Measurements from ENCODE around the gene MUC5AC. TPM values are rescaled to one million over a fixed set of nuclear protein-coding genes. Genes with fewer than 3 reads are reported as not detected.
A peak's percentile ranks its signal among the peaks of the same experiment; 100 is the strongest.

Gene MUC5AC
- total RNA-seq, 3 donors from 2014 or later = 0.03 to 0.63 TPM; not detected in 1

DNA sequence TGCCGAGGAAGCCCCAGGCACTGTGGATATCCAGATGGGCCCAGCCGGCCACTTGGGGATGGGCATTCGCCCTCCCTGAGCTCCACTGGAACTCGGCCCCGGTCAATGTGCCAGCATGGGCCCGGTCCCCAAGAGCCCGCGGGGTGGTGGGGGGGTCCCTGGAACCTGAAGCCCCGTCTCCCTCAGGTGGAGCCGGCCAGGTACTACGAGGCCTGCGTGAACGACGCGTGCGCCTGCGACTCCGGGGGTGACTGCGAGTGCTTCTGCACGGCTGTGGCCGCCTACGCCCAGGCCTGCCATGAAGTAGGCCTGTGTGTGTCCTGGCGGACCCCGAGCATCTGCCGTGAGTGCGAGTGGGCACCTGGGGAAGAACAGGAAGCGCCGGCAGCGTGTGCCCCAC is 21.2 kb downstream of the MUC5AC start:
- H3K36me3 ChIP-seq (ENCODE audit: low read depth) = no peaks in the 10 kb centered on the region
- TF ChIP-seq, protein P1, sequence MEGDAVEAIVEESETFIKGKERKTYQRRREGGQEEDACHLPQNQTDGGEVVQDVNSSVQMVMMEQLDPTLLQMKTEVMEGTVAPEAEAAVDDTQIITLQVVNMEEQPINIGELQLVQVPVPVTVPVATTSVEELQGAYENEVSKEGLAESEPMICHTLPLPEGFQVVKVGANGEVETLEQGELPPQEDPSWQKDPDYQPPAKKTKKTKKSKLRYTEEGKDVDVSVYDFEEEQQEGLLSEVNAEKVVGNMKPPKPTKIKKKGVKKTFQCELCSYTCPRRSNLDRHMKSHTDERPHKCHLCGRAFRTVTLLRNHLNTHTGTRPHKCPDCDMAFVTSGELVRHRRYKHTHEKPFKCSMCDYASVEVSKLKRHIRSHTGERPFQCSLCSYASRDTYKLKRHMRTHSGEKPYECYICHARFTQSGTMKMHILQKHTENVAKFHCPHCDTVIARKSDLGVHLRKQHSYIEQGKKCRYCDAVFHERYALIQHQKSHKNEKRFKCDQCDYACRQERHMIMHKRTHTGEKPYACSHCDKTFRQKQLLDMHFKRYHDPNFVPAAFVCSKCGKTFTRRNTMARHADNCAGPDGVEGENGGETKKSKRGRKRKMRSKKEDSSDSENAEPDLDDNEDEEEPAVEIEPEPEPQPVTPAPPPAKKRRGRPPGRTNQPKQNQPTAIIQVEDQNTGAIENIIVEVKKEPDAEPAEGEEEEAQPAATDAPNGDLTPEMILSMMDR (IDR thresholded peaks at IDR 0.05) = no peak
- no peaks in the 10 kb centered on the region for H3K4me1 ChIP-seq (ENCODE audit: low read depth)
- intact Hi-C loops (cut with DNase I, micrococcal nuclease) = no loop called here
- DNase-seq (no peak), ATAC-seq (no peak)
- no peak overlapping the region for H3K4me3 ChIP-seq
- H3K9me3 ChIP-seq = no peaks in the 10 kb centered on the region

DNA sequence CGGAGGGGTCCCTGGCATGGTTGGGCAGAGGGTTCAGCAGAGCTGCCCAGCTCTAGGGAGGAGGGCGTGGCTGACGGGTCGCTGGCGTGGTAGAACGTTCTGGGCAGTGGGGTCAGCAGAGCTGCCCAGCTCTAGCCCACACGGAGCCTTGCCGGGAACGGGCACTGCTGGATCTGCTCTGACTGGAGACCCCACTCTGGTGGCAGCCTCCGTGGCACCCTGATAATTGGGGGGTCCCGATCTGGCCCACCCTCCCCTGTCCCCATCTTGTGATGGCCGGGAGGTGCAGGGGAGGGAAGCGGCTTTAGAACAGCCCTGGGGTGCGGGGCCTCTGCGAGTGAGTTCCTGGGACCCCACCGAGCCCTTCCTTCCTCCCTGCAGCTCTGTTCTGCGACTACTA is 21.9 kb downstream of the MUC5AC start:
- DNase-seq (peak in 1 of 3 donors; percentile 30), ATAC-seq (no peak)
- intact Hi-C loops (cut with DNase I, micrococcal nuclease) = no loop called here
- no peaks in the 10 kb centered on the region for H3K36me3 ChIP-seq (ENCODE audit: low read depth)
- no peak overlapping the region for H3K4me3 ChIP-seq
- TF ChIP-seq, protein P1 (IDR thresholded peaks at IDR 0.05) = no peak
- H3K9me3 ChIP-seq = no peaks in the 10 kb centered on the region
- no peaks in the 10 kb centered on the region for H3K4me1 ChIP-seq (ENCODE audit: low read depth)

DNA sequence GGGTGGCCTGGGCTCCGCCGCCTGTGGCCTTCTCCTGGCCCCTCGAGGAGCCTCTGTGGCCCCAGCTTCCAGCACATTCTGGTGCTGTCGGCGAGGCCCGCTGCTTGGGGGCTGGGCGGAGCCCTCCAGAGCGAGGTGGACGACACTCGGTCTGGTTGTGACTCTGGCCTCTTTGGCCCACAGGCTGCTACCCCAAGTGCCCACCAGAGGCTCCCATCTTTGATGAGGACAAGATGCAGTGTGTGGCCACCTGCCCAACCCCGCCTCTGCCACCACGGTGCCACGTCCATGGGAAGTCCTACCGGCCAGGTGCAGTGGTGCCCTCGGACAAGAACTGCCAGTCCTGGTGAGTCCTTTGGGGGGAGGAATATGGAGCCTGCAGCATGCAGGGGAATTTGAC is 22.4 kb downstream of the MUC5AC start:
- Histone ChIP-seq H3K4me1 (ENCODE audit: low read depth) (no peaks in the 10 kb centered on the region), H3K36me3 (ENCODE audit: low read depth) (no peaks in the 10 kb centered on the region), H3K9me3 (no peaks in the 10 kb centered on the region), H3K4me3 (no peak overlapping the region)
- TF ChIP-seq, protein P1 (IDR thresholded peaks at IDR 0.05) = no peak
- ATAC-seq (no peak), DNase-seq (no peak)
- intact Hi-C loops (cut with DNase I, micrococcal nuclease) = no loop called here

DNA sequence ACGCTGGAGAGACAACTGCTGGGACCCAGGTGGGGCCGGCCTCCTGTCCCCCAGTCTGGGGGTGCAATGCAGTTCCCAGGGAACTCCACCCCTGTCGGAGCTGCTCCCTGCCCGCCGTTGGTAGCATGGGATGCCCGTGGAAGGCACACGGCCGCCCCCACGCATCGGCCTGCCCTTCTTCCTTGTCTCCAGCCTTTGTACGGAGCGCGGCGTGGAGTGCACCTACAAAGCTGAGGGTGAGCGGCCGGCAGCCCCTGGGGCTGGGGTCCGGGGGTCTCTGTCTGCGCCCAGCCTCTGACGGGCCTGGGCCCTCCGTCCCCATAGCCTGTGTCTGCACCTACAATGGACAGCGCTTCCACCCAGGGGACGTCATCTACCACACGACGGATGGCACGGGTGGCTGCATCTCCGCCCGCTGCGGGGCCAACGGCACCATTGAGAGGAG is 23.2 kb downstream of the MUC5AC start:
- no peaks in the 10 kb centered on the region for H3K4me1 ChIP-seq (ENCODE audit: low read depth)
- H3K4me3 ChIP-seq = no peak overlapping the region
- TF ChIP-seq, protein P1 (IDR thresholded peaks at IDR 0.05) = no peak
- no peaks in the 10 kb centered on the region for H3K36me3 ChIP-seq (ENCODE audit: low read depth)
- DNase-seq = peak in 1 of 3 donors; percentile 34
- intact Hi-C loops (cut with DNase I, micrococcal nuclease) = no loop called here
- no peaks in the 10 kb centered on the region for H3K9me3 ChIP-seq
- no peak for ATAC-seq

DNA sequence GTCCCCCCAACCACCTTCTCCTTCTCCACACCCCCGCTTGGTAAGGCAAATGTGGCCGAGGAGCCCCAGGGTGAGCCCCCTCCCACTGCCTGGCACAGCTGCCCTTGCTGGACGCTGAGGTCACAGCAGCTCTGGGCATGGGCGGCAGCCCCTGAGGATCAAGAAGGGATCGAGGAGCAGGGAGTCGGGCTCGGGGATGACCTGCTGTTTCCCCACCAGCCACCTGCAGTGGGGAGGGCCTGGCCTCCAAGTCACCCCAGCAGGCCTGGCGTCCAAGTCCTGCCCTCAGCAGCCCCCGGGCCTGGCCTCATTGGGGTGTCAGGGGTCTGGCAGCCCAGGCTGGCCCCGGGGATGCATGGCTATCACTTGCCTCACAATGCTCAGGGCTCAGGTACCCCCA is 23.7 kb downstream of the MUC5AC start:
- Histone ChIP-seq H3K4me1 (ENCODE audit: low read depth) (no peaks in the 10 kb centered on the region), H3K36me3 (ENCODE audit: low read depth) (no peaks in the 10 kb centered on the region), H3K9me3 (no peaks in the 10 kb centered on the region), H3K4me3 (no peak overlapping the region)
- TF ChIP-seq, protein P1 (IDR thresholded peaks at IDR 0.05) = no peak
- intact Hi-C loops (cut with DNase I, micrococcal nuclease) = no loop called here
- ATAC-seq = no peak
- no peak for DNase-seq

Data from mucosa of descending colon (tissue), 3 donors.